ENCODE results near the gene ADGRA3. TPM values are rescaled to one million over a fixed set of nuclear protein-coding genes. Genes with fewer than 3 reads are reported as not detected.

ADGRA3 gene
- total RNA-seq, 1 experiment from 2014 or later: 41.2 TPM

DNA sequence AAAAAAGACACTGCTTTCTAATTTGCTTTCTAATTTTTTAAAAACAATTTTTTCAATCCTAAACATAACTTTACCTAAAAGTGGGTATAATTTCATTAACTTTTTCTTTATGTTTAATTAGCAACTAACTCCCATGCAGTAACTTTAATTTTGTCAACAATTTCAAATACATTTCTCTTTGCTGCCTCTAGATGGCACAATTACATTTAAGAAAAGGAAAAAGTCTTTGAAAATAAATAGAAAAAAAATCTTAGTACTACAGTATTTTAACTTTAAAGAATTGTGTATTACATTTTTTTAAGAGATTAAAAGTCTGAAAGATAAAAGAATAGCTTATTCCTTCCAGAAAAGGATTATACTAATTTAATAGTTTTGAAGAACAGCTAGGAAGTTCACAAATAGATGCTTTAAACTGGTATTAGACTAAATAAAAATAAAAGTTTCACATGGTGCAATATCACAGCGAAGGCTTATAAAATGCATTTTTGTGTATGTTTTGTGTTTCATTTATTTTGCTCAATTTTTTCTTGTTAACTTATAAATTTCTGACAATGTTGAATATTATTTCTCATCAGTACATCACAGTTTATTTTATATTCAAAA, 105.1 kb downstream of the ADGRA3 start:
- ChIA-PET CTCF (no interaction called here), POLR2A (no interaction called here)
- DNase-seq (ENCODE audit: low read depth, low spot score) (no peak), ATAC-seq (no peak)
- no TSS peak for BruUV-seq (replicated peaks)
- in situ Hi-C loops (cut with HindIII; ENCODE audit: low pct_unique_long_range_greater_than_20kb, low sequenced_read_pairs): no loop called here
- intact Hi-C loops (cut with micrococcal nuclease; ENCODE audit: unreplicated experiment): loop anchor here (5.0 kb wide), 1 partner anchor 277 kb away; no protein-coding TSS in a partner anchor
- peaks cover 2% of the 10 kb centered on the region for H3K36me3 ChIP-seq (ENCODE audit: control insufficient read depth, insufficient read depth, low read length)
- no peaks in the 10 kb centered on the region for H3K4me1 ChIP-seq (ENCODE audit: control insufficient read depth, insufficient read depth, low read length)
- H3K9me3 ChIP-seq (ENCODE audit: control insufficient read depth, insufficient read depth, low read depth, low read length): no peaks in the 10 kb centered on the region
- no peak overlapping the region for H3K27ac ChIP-seq (ENCODE audit: low read length)
- H3K27me3 ChIP-seq (ENCODE audit: control insufficient read depth, insufficient read depth, low read length): no peaks in the 10 kb centered on the region
- no peak overlapping the region for H3K4me3 ChIP-seq (ENCODE audit: low read depth in 2 of 2, low read length in 2 of 2)
- TF ChIP-seq, protein P1, sequence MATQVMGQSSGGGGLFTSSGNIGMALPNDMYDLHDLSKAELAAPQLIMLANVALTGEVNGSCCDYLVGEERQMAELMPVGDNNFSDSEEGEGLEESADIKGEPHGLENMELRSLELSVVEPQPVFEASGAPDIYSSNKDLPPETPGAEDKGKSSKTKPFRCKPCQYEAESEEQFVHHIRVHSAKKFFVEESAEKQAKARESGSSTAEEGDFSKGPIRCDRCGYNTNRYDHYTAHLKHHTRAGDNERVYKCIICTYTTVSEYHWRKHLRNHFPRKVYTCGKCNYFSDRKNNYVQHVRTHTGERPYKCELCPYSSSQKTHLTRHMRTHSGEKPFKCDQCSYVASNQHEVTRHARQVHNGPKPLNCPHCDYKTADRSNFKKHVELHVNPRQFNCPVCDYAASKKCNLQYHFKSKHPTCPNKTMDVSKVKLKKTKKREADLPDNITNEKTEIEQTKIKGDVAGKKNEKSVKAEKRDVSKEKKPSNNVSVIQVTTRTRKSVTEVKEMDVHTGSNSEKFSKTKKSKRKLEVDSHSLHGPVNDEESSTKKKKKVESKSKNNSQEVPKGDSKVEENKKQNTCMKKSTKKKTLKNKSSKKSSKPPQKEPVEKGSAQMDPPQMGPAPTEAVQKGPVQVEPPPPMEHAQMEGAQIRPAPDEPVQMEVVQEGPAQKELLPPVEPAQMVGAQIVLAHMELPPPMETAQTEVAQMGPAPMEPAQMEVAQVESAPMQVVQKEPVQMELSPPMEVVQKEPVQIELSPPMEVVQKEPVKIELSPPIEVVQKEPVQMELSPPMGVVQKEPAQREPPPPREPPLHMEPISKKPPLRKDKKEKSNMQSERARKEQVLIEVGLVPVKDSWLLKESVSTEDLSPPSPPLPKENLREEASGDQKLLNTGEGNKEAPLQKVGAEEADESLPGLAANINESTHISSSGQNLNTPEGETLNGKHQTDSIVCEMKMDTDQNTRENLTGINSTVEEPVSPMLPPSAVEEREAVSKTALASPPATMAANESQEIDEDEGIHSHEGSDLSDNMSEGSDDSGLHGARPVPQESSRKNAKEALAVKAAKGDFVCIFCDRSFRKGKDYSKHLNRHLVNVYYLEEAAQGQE (IDR thresholded peaks at IDR 0.05; ENCODE audit: insufficient read depth in 1 of 2, low read depth in 2 of 2, low read length in 1 of 2): no peak
- no peak for TF ChIP-seq POLR2AphosphoS5 (IDR thresholded peaks at IDR 0.05; ENCODE audit: low read depth, low read length)
- TF ChIP-seq SIN3A (IDR thresholded peaks at IDR 0.05; ENCODE audit: borderline replicate concordance, insufficient read depth, low read depth, low read length): no peak
- TF ChIP-seq, protein P2, sequence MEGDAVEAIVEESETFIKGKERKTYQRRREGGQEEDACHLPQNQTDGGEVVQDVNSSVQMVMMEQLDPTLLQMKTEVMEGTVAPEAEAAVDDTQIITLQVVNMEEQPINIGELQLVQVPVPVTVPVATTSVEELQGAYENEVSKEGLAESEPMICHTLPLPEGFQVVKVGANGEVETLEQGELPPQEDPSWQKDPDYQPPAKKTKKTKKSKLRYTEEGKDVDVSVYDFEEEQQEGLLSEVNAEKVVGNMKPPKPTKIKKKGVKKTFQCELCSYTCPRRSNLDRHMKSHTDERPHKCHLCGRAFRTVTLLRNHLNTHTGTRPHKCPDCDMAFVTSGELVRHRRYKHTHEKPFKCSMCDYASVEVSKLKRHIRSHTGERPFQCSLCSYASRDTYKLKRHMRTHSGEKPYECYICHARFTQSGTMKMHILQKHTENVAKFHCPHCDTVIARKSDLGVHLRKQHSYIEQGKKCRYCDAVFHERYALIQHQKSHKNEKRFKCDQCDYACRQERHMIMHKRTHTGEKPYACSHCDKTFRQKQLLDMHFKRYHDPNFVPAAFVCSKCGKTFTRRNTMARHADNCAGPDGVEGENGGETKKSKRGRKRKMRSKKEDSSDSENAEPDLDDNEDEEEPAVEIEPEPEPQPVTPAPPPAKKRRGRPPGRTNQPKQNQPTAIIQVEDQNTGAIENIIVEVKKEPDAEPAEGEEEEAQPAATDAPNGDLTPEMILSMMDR (IDR thresholded peaks at IDR 0.05): no peak
- TF ChIP-seq TCF7L2 (IDR thresholded peaks at IDR 0.05; ENCODE audit: low read depth, low read length): no peak

DNA sequence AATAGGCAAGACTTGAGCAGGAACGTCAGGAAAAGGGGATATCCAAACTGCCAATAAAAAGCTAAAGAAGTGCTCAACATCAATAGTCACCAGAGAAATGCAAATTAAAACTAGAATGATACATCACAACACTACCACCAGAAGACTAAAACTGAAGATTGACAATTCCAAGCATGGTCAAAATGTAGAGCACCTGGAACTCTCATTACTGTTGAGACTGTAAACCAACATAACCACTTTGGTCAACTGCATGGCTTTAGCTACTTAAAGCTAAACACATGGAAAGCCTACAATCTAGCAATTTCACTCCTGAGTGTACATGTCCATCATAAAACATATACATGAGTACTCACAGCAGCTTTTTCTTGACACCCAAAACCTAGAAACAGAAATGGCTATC, 107.4 kb downstream of the ADGRA3 start:
- no peak for TF ChIP-seq SIN3A (IDR thresholded peaks at IDR 0.05; ENCODE audit: borderline replicate concordance, insufficient read depth, low read depth, low read length)
- TF ChIP-seq, protein P1 (IDR thresholded peaks at IDR 0.05; ENCODE audit: insufficient read depth in 1 of 2, low read depth in 2 of 2, low read length in 1 of 2): no peak
- TF ChIP-seq, protein P2 (IDR thresholded peaks at IDR 0.05): no peak
- TF ChIP-seq TCF7L2 (IDR thresholded peaks at IDR 0.05; ENCODE audit: low read depth, low read length): no peak
- TF ChIP-seq POLR2AphosphoS5 (IDR thresholded peaks at IDR 0.05; ENCODE audit: low read depth, low read length): no peak
- Histone ChIP-seq H3K27ac (ENCODE audit: low read length) (no peak overlapping the region), H3K4me3 (ENCODE audit: low read depth in 2 of 2, low read length in 2 of 2) (no peak overlapping the region), H3K27me3 (ENCODE audit: control insufficient read depth, insufficient read depth, low read length) (no peaks in the 10 kb centered on the region), H3K36me3 (ENCODE audit: control insufficient read depth, insufficient read depth, low read length) (peaks cover 2% of the 10 kb centered on the region), H3K4me1 (ENCODE audit: control insufficient read depth, insufficient read depth, low read length) (no peaks in the 10 kb centered on the region), H3K9me3 (ENCODE audit: control insufficient read depth, insufficient read depth, low read depth, low read length) (no peaks in the 10 kb centered on the region)
- ChIA-PET CTCF (no interaction called here), POLR2A (no interaction called here)
- in situ Hi-C loops (cut with HindIII; ENCODE audit: low pct_unique_long_range_greater_than_20kb, low sequenced_read_pairs): no loop called here
- DNase-seq (ENCODE audit: low read depth, low spot score) (no peak), ATAC-seq (no peak)
- no TSS peak for BruUV-seq (replicated peaks)
- intact Hi-C loops (cut with micrococcal nuclease; ENCODE audit: unreplicated experiment): no loop called here
